Measurements from ENCODE around the gene CMSS1. TPM values are rescaled to one million over a fixed set of nuclear protein-coding genes. Genes with fewer than 3 reads are reported as not detected.
A peak's percentile ranks its signal among the peaks of the same experiment; 100 is the strongest.

CMSS1 gene
- total and polyA plus RNA-seq, 2 of the 13 experiments (the other 11 are each of a cell fraction or from before 2014, with no cell fraction given): 6.4 to 48.7 TPM

DNA sequence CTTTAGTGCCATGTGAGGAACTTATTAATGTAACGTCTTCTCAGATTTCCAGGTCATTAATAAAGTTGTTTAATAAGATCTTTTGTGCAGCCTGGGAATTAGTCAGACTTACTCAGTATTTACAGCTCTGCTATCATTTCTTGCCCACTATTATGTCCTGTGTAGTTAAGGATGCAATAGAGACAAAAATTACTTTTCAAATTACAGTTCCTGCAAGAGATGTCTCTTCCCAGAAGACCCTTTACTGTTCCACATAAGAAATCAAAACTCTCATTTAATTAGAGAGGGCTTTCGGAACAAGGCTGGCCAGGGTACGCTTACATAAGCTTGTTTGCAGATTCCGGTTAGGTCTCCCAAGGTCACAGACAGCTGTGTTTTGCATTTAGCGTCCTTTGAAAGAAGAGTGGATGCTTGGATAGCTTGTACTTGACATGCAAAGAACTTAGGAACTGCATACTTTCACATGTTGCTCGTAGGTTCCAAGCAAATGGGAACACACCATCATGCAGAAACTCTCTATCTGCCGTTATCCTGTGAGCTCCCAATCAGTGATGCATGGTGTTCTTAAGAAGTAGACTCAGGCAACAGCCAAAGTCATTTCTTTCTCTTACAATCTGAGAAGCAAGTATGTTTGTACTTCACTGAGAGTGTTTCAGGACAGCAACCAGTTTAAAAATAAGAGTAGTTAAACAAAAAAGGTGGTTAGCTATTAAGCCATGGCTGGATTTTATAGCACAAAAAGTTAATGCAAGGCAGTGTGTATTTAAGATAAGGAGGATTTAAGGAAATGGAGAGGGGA lies 259.3 kb downstream of the CMSS1 start (continued):
- TF ChIP-seq, protein P1, sequence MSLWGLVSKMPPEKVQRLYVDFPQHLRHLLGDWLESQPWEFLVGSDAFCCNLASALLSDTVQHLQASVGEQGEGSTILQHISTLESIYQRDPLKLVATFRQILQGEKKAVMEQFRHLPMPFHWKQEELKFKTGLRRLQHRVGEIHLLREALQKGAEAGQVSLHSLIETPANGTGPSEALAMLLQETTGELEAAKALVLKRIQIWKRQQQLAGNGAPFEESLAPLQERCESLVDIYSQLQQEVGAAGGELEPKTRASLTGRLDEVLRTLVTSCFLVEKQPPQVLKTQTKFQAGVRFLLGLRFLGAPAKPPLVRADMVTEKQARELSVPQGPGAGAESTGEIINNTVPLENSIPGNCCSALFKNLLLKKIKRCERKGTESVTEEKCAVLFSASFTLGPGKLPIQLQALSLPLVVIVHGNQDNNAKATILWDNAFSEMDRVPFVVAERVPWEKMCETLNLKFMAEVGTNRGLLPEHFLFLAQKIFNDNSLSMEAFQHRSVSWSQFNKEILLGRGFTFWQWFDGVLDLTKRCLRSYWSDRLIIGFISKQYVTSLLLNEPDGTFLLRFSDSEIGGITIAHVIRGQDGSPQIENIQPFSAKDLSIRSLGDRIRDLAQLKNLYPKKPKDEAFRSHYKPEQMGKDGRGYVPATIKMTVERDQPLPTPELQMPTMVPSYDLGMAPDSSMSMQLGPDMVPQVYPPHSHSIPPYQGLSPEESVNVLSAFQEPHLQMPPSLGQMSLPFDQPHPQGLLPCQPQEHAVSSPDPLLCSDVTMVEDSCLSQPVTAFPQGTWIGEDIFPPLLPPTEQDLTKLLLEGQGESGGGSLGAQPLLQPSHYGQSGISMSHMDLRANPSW (CRISPR knock-in tag; IDR thresholded peaks at IDR 0.05; ENCODE audit: borderline replicate concordance): no peak
- peak; percentile 66; the same call in 1 of the 2 replicates for TF ChIP-seq GATAD1 (CRISPR knock-in tag; IDR thresholded peaks at IDR 0.05)
- no peak for TF ChIP-seq RORA (CRISPR knock-in tag; IDR thresholded peaks at IDR 0.05)
- peak; percentile 95 for TF ChIP-seq RARA (CRISPR knock-in tag; IDR thresholded peaks at IDR 0.05)
- no peak for TF ChIP-seq THAP8 (CRISPR knock-in tag; IDR thresholded peaks at IDR 0.05; ENCODE audit: borderline replicate concordance)
- no peak for TF ChIP-seq TERF1 (CRISPR knock-in tag; IDR thresholded peaks at IDR 0.05)
- TF ChIP-seq ZNF367 (CRISPR knock-in tag; IDR thresholded peaks at IDR 0.05; ENCODE audit: borderline replicate concordance): no peak
- TF ChIP-seq ZNF317 (CRISPR knock-in tag; IDR thresholded peaks at IDR 0.05): peak; percentile 61; the same call in 1 of the 2 replicates
- TF ChIP-seq, protein P2, sequence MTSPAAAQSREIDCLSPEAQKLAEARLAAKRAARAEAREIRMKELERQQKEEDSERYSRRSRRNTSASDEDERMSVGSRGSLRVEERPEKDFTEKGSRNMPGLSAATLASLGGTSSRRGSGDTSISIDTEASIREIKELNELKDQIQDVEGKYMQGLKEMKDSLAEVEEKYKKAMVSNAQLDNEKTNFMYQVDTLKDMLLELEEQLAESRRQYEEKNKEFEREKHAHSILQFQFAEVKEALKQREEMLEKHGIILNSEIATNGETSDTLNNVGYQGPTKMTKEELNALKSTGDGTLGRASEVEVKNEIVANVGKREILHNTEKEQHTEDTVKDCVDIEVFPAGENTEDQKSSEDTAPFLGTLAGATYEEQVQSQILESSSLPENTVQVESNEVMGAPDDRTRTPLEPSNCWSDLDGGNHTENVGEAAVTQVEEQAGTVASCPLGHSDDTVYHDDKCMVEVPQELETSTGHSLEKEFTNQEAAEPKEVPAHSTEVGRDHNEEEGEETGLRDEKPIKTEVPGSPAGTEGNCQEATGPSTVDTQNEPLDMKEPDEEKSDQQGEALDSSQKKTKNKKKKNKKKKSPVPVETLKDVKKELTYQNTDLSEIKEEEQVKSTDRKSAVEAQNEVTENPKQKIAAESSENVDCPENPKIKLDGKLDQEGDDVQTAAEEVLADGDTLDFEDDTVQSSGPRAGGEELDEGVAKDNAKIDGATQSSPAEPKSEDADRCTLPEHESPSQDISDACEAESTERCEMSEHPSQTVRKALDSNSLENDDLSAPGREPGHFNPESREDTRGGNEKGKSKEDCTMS (CRISPR knock-in tag; conservative IDR thresholded peaks at IDR 0.05): no peak
- TF ChIP-seq, protein P3, sequence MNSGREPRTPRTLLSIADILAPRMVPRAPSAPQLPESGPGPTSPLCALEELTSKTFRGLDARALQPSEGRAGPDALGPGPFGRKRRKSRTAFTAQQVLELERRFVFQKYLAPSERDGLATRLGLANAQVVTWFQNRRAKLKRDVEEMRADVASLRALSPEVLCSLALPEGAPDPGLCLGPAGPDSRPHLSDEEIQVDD (CRISPR knock-in tag; IDR thresholded peaks at IDR 0.05; ENCODE audit: borderline replicate concordance): no peak
- no peak for TF ChIP-seq AKNA (CRISPR knock-in tag; IDR thresholded peaks at IDR 0.05; ENCODE audit: borderline replicate concordance)
- peak; percentile 41; the same call in 1 of the 2 replicates for TF ChIP-seq SMYD3 (CRISPR knock-in tag; IDR thresholded peaks at IDR 0.05)
- TF ChIP-seq MED1 (CRISPR knock-in tag; IDR thresholded peaks at IDR 0.05): peak; percentile 99
- TF ChIP-seq NR2F1 (CRISPR knock-in tag; IDR thresholded peaks at IDR 0.05): peak; percentile 61 to 75
- peak; percentile 79 for TF ChIP-seq POGZ (CRISPR knock-in tag; IDR thresholded peaks at IDR 0.05)

Data from HepG2 (cell line).